Progenitor cell of endocrine pancreas (in vitro differentiated cells): Measurements from ENCODE around the gene PLA2G4F. TPM values are rescaled to one million over a fixed set of nuclear protein-coding genes. Genes with fewer than 3 reads are reported as not detected.

ENCODE experiments used
- DNase-seq: peaks from one replicate; pipeline ENCODE4 v3.0.0; 2021; ENCODE audit warnings: low spot score; ENCODE audit not compliant: unreplicated experiment
- H3K27ac Mint-ChIP-seq: 2 replicates; pipeline ENCODE4 v1.8.0; 2021; ENCODE audit warnings: mild to moderate bottlenecking, moderate library complexity, mixed read lengths
- H3K27me3 Mint-ChIP-seq: 2 replicates; pipeline ENCODE4 v1.8.0; 2021; ENCODE audit warnings: mixed read lengths
- H3K36me3 Mint-ChIP-seq: 2 replicates; pipeline ENCODE4 v1.8.0; 2022; ENCODE audit warnings: mixed read lengths; ENCODE audit not compliant: insufficient read depth
- H3K4me1 Mint-ChIP-seq: 2 replicates; pipeline ENCODE4 v1.8.0; 2021; ENCODE audit warnings: low read depth, mixed read lengths
- H3K4me3 Mint-ChIP-seq: 2 replicates; pipeline ENCODE4 v1.8.0; 2021; ENCODE audit warnings: low read depth, mild to moderate bottlenecking, moderate library complexity, mixed read lengths
- H3K9me3 Mint-ChIP-seq: 2 replicates; pipeline ENCODE4 v1.8.0; 2021; ENCODE audit warnings: low read depth, mixed read lengths
- CTCF ChIP-seq: fragments of 200-600 bp; sonication (generic); IDR thresholded peaks from one replicate; pipeline ENCODE4 v1.5.0; 2021; ENCODE audit warnings: antibody characterized with exemption, mild to moderate bottlenecking; ENCODE audit not compliant: unreplicated experiment
- total RNA-seq: library from RNA; stranded (reverse); gene quantifications from 2 replicates; pipeline ENCODE4 v1.2.1, GENCODE V29; 2021

Gene PLA2G4F
- total RNA-seq, 1 donor from 2014 or later: 0.60 TPM

- peaks cover 1% of the 10 kb centered on the region for H3K4me1 Mint-ChIP-seq
- DNase-seq: no peak
Measured at GRCh38 chr15:42143356-42143755, 13.1 kb downstream of the PLA2G4F start.

GRCh38 chr15:42141795-42142667 is 14.4 kb downstream of the PLA2G4F start:
- DNase-seq: no peak
- no peak overlapping the region for H3K27ac Mint-ChIP-seq
- H3K9me3 Mint-ChIP-seq: peaks cover 14% of the 10 kb centered on the region
- no peaks in the 10 kb centered on the region for H3K4me1 Mint-ChIP-seq
- no peaks in the 10 kb centered on the region for H3K36me3 Mint-ChIP-seq
- no peak overlapping the region for H3K4me3 Mint-ChIP-seq
- no peak for TF ChIP-seq CTCF
- peaks cover 4% of the 10 kb centered on the region for H3K27me3 Mint-ChIP-seq

More at GRCh38 chr15:42143356-42143755, 13.1 kb downstream of the PLA2G4F start:
- no peak for TF ChIP-seq CTCF
- Mint-ChIP-seq H3K27ac (no peak overlapping the region), H3K4me3 (no peak overlapping the region), H3K9me3 (peaks cover 12% of the 10 kb centered on the region), H3K36me3 (no peaks in the 10 kb centered on the region), H3K27me3 (peaks cover 4% of the 10 kb centered on the region)

GRCh38 chr15:42141246-42141645 is 15.2 kb downstream of the PLA2G4F start:
- no peak for DNase-seq
- Mint-ChIP-seq H3K27me3 (peaks cover 4% of the 10 kb centered on the region), H3K9me3 (peaks cover 14% of the 10 kb centered on the region), H3K4me3 (no peak overlapping the region), H3K36me3 (no peaks in the 10 kb centered on the region), H3K27ac (no peak overlapping the region), H3K4me1 (no peaks in the 10 kb centered on the region)
- no peak for TF ChIP-seq CTCF

GRCh38 chr15:42140383-42141070 is 15.9 kb downstream of the PLA2G4F start:
- H3K4me1 Mint-ChIP-seq: no peaks in the 10 kb centered on the region
- no peak overlapping the region for H3K4me3 Mint-ChIP-seq
- H3K27me3 Mint-ChIP-seq: peaks cover 4% of the 10 kb centered on the region
- no peak for DNase-seq
- TF ChIP-seq CTCF: no peak
- no peaks in the 10 kb centered on the region for H3K36me3 Mint-ChIP-seq
- H3K9me3 Mint-ChIP-seq: peaks cover 14% of the 10 kb centered on the region
- H3K27ac Mint-ChIP-seq: no peak overlapping the region

- no peak for DNase-seq
- Mint-ChIP-seq H3K9me3 (peaks cover 14% of the 10 kb centered on the region), H3K4me3 (no peak overlapping the region), H3K4me1 (no peaks in the 10 kb centered on the region), H3K27ac (no peak overlapping the region), H3K36me3 (no peaks in the 10 kb centered on the region), H3K27me3 (no peaks in the 10 kb centered on the region)
- TF ChIP-seq CTCF: no peak
Measured at GRCh38 chr15:42139596-42139995, 16.8 kb downstream of the PLA2G4F start.
